Endothelial cell of umbilical vein (primary cell): ENCODE results near the gene HLA-DMA.

Experiments
- EZH2 ChIP-seq: IDR thresholded peaks from 2 replicates; pipeline ENCODE4 v1.6.1; 2012; ENCODE audit warnings: borderline replicate concordance, low read depth, mild to moderate bottlenecking, moderate library complexity, low read length, inconsistent platforms; ENCODE audit not compliant: severe bottlenecking
- TF ChIP-seq, protein P1 (sequence below), 2 donors: IDR thresholded peaks; 1 replicate in 1 of 2; 2 replicates in 1 of 2; pipeline ENCODE4 v1.5.1; 2011; ENCODE audit warnings: low read length in 2 of 2, mild to moderate bottlenecking in 2 of 2, moderate library complexity in 2 of 2, control low read depth in 1 of 2, inconsistent platforms in 1 of 2, low read depth in 1 of 2; ENCODE audit not compliant: insufficient read depth in 1 of 2; ENCODE audit errors: extremely low read depth in 1 of 2

GRCh38 chr6:32970413-32971241, 17.7 kb upstream of the HLA-DMA start:
- TF ChIP-seq, protein P1, sequence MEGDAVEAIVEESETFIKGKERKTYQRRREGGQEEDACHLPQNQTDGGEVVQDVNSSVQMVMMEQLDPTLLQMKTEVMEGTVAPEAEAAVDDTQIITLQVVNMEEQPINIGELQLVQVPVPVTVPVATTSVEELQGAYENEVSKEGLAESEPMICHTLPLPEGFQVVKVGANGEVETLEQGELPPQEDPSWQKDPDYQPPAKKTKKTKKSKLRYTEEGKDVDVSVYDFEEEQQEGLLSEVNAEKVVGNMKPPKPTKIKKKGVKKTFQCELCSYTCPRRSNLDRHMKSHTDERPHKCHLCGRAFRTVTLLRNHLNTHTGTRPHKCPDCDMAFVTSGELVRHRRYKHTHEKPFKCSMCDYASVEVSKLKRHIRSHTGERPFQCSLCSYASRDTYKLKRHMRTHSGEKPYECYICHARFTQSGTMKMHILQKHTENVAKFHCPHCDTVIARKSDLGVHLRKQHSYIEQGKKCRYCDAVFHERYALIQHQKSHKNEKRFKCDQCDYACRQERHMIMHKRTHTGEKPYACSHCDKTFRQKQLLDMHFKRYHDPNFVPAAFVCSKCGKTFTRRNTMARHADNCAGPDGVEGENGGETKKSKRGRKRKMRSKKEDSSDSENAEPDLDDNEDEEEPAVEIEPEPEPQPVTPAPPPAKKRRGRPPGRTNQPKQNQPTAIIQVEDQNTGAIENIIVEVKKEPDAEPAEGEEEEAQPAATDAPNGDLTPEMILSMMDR (IDR thresholded peaks at IDR 0.05; ENCODE audit: extremely low read depth in 1 of 2, insufficient read depth in 1 of 2, low read depth in 1 of 2, low read length in 2 of 2), result no peak
- TF ChIP-seq EZH2, result no peak
